ENCODE data around the gene IL6.

DNA sequence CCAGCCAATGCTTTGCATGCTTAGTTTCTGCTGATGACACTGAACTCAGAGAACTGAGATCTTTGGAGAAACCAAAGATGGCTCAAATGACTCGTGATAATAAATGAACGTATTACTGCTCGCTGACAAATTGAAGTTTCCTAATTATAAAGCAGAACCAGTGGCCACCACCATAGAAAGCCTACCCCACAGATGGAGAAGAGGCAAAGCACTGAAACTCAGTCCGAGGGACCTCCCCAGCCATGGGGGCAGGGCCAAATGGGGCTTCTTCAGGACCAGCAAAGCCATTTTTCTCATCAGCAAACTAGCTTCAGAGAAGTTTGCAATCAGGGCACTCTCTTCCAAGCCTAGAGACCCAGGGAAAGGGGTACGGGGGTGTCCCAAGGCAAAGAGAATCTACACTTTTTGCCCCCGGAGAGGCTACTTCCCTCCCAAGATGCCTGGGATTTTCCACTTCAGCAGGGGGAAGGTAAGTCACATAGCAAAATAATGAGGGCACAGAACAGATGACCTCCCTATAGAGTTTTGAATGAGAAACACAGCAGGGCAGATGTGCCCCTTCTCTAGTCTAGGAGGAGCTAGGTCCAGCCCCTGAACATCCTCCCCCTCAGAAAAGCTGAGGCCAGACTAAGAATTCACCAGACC is 4.3 kb upstream of the IL6 start:
- TF ChIP-seq CTCF (conservative IDR thresholded peaks at IDR 0.05; ENCODE audit: low read depth, low read length), result no peak
- no peak for TF ChIP-seq EZH2 (IDR thresholded peaks at IDR 0.05; ENCODE audit: low read length, unreplicated experiment)

All from PC-3 (cell line).